K562 (cell line): ENCODE data around the gene PTX3. TPM values are rescaled to one million over a fixed set of nuclear protein-coding genes. Genes with fewer than 3 reads are reported as not detected.

ENCODE experiments used
- ATAC-seq: fragments of 200-7000 bp; cut with Tn5 transposase; 3 replicates; pipeline ENCODE4 v1.9.1; 2020; ENCODE audit warnings: moderate library complexity
- BruUV-seq: library from RNA; stranded (reverse); fragments of 400-500 nt; replicated peaks from 2 replicates; lab custom pipeline; 2021; lab: Mats Ljungman, UMichigan
- CTCF ChIA-PET: fragments of 300-600 bp; formaldehyde crosslinking; extraction: SDS; loops from one replicate; lab custom pipeline; 2021; ENCODE audit warnings: low intra/inter-chr PET ratio; lab: Yijun Ruan, JAX
- POLR2A ChIA-PET: fragments of 300-600, 350-650 bp; sonication (Branson Sonifier 250); formaldehyde crosslinking; extraction: SDS; loops from one replicate; lab custom pipeline; 2021; ENCODE audit warnings: antibody characterized with exemption, inconsistent platforms; lab: Yijun Ruan, JAX
- DNase-seq, 4 experiments: peaks; one replicate each; pipeline versions ENCODE4 v3.0.0 to v3.0.0-alpha.2; 2011 to 2018; ENCODE audit warnings: low spot score in 3 of 4, mixed read lengths in 3 of 4; ENCODE audit errors: extremely low read depth in 1 of 4
- FAIRE-seq: peaks from 2 replicates; lab custom pipeline; 2011; peaks lifted over from hg19 to GRCh38; lab: Jason Lieb, UNC
- H2AFZ ChIP-seq: 2 replicates; pipeline ENCODE4 v1.6.0; 2011; ENCODE audit warnings: low read depth, low read length, control low read depth, inconsistent platforms
- H3K27ac ChIP-seq: fragments of 200-600 bp; 3 replicates; pipeline ENCODE4 v1.8.0; 2011; ENCODE audit warnings: low read depth, mild to moderate bottlenecking, control low read depth, inconsistent platforms, low read length, moderate library complexity, mixed read lengths; ENCODE audit errors: extremely low read depth
- H3K27me3 ChIP-seq, 2 experiments: fragments of 300-600 bp in 1 of 2; 2 replicates in 1 of 2; 3 replicates in 1 of 2; pipeline versions ENCODE4 v1.6.0 to v1.8.0; 2011; ENCODE audit warnings: inconsistent platforms in 2 of 2, low read length in 2 of 2, mild to moderate bottlenecking in 1 of 2, mixed read lengths in 1 of 2, moderate library complexity in 1 of 2; ENCODE audit not compliant: control insufficient read depth in 2 of 2, insufficient read depth in 2 of 2
- H3K36me3 ChIP-seq: fragments of 300-600 bp; 3 replicates; pipeline ENCODE4 v1.8.0; 2011; ENCODE audit warnings: mild to moderate bottlenecking, low read length, inconsistent platforms; ENCODE audit not compliant: control insufficient read depth, insufficient read depth
- H3K4me1 ChIP-seq, 2 experiments: fragments of 200-600 bp in 1 of 2; replicated peaks in 1 of 2; 2 replicates in 1 of 2; 3 replicates in 1 of 2; pipeline versions ENCODE4 v1.5.1 to v1.8.0; 2011; ENCODE audit warnings: inconsistent platforms in 2 of 2, low read length in 2 of 2, mild to moderate bottlenecking in 1 of 2, mixed read lengths in 1 of 2, moderate library complexity in 1 of 2; ENCODE audit not compliant: control insufficient read depth in 2 of 2, insufficient read depth in 2 of 2
- H3K4me2 ChIP-seq: 2 replicates; pipeline ENCODE4 v1.6.1; 2011; ENCODE audit warnings: low read length, control low read depth, inconsistent platforms, mixed read lengths; ENCODE audit not compliant: insufficient read depth
- H3K4me3 ChIP-seq: fragments of 200-600 bp; sonication (generic), shearing (Covaris generic); 2 replicates; pipeline ENCODE4 v1.5.1; 2016; ENCODE audit warnings: control low read depth, inconsistent platforms
- H3K79me2 ChIP-seq: fragments of 200-600 bp; 3 replicates; pipeline ENCODE4 v1.8.0; 2011; ENCODE audit warnings: low read length, inconsistent platforms; ENCODE audit not compliant: control insufficient read depth, insufficient read depth
- H3K9ac ChIP-seq, 2 experiments: 2 replicates each; pipeline versions ENCODE4 v1.6.0 to v1.6.1; 2011; ENCODE audit warnings: low read depth in 2 of 2, low read length in 2 of 2, control low read depth in 1 of 2, inconsistent platforms in 1 of 2, mild to moderate bottlenecking in 1 of 2, mixed read lengths in 1 of 2; ENCODE audit not compliant: insufficient read depth in 1 of 2
- H3K9me1 ChIP-seq: one replicate; pipeline ENCODE4 v1.6.0; 2011; ENCODE audit warnings: inconsistent platforms, mild to moderate bottlenecking, low read length, moderate library complexity; ENCODE audit not compliant: control insufficient read depth, insufficient read depth
- H3K9me3 ChIP-seq: replicated peaks from 2 replicates; pipeline ENCODE4 v1.5.1; 2011; ENCODE audit warnings: low read depth, low read length, inconsistent platforms; ENCODE audit not compliant: control insufficient read depth, insufficient read depth
- H4K20me1 ChIP-seq: replicated peaks from 2 replicates; pipeline ENCODE4 v1.6.1; 2011; ENCODE audit warnings: low read length, inconsistent platforms, mixed read lengths; ENCODE audit not compliant: control insufficient read depth, insufficient read depth
- CHAMP1 ChIP-seq: fragments of 450-650 bp; IDR thresholded peaks from 2 replicates; pipeline ENCODE4 v1.6.1; 2016; ENCODE audit warnings: mild to moderate bottlenecking
- CHD2 ChIP-seq: IDR thresholded peaks from 2 replicates; pipeline ENCODE4 v1.6.1; 2011; ENCODE audit warnings: low read depth, low read length
- CREB3 ChIP-seq: fragments of 450-650 bp; conservative IDR thresholded peaks from 2 replicates; pipeline ENCODE4 v1.6.1; 2016; ENCODE audit warnings: missing genetic modification characterization, low read depth, mild to moderate bottlenecking, missing compliant biosample characterization, moderate library complexity
- GATAD2B ChIP-seq: fragments of 450-650 bp; IDR thresholded peaks from 2 replicates; pipeline ENCODE4 v1.6.1; 2017; ENCODE audit warnings: mild to moderate bottlenecking, borderline replicate concordance
- KHSRP ChIP-seq: fragments of 450-650 bp; IDR thresholded peaks from 2 replicates; pipeline ENCODE4 v1.6.1; 2017
- MBD1 ChIP-seq: fragments of 250-450 bp; sonication (Bioruptor Pico); IDR thresholded peaks from 2 replicates; pipeline ENCODE4 v1.8.0; 2022; ENCODE audit warnings: inconsistent platforms
- MYNN ChIP-seq, 2 experiments: sonication (generic); formaldehyde crosslinking in 1 of 2; IDR thresholded peaks; 2 replicates each; pipeline versions ENCODE4 v1.5.0 to v1.6.1; 2016 to 2020; ENCODE audit warnings: antibody characterized with exemption in 1 of 2, missing genetic modification reagents in 1 of 2
- NFATC3 ChIP-seq: fragments of 450-650 bp; IDR thresholded peaks from 2 replicates; pipeline ENCODE4 v1.6.1; 2017; ENCODE audit warnings: mild to moderate bottlenecking
- POLR2AphosphoS2 ChIP-seq: IDR thresholded peaks from 2 replicates; pipeline ENCODE4 v1.6.1; 2012; ENCODE audit warnings: low read length, improper control_type of control experiment
- RNF2 ChIP-seq: sonication (generic); IDR thresholded peaks from 2 replicates; pipeline ENCODE4 v1.6.1; 2016
- RNF219 ChIP-seq: fragments of 250-450 bp; sonication (Bioruptor Pico); IDR thresholded peaks from 2 replicates; pipeline ENCODE4 v1.5.0; 2022; ENCODE audit warnings: mild to moderate bottlenecking
- TAF7 ChIP-seq: fragments of 450-650 bp; IDR thresholded peaks from 2 replicates; pipeline ENCODE4 v1.6.1; 2016; ENCODE audit warnings: missing genetic modification characterization, missing compliant biosample characterization
- ZNF184 ChIP-seq: sonication (generic); formaldehyde crosslinking; IDR thresholded peaks from 2 replicates; pipeline ENCODE4 v1.5.0; 2020; ENCODE audit warnings: missing genetic modification reagents
- ZNF354B ChIP-seq: fragments of 250-450 bp; sonication (Bioruptor Pico); IDR thresholded peaks from 2 replicates; pipeline ENCODE4 v1.4.0; 2020
- ZNF699 ChIP-seq: fragments of 250-450 bp; sonication (Bioruptor Pico); IDR thresholded peaks from 2 replicates; pipeline ENCODE4 v1.8.0; 2021; ENCODE audit warnings: mild to moderate bottlenecking, moderate library complexity; ENCODE audit not compliant: insufficient replicate concordance
- ZNF766 ChIP-seq: fragments of 200-800 bp; sonication (Bioruptor generic); conservative IDR thresholded peaks from 2 replicates; pipeline ENCODE4 v1.6.1; 2016; ENCODE audit warnings: missing genetic modification characterization, missing compliant biosample characterization
- WGBS: fragments of 100-300 bp; shearing (Covaris generic); methylation state at CpG from one replicate; pipeline ENCODE4 v1.1.6; 2016; ENCODE audit warnings: low coverage, mixed read lengths; ENCODE audit not compliant: insufficient coverage; ENCODE audit errors: missing lambda C conversion rate; 5-methylcytosine and 5-hydroxymethylcytosine counted together
- in situ Hi-C: fragments of 300-500 bp; cut with MboI; formaldehyde crosslinking; loops from 4 replicates; pipeline ENCODE4 v1.15.0; 2018; ENCODE audit warnings: inconsistent platforms, mixed read lengths
- intact Hi-C: fragments of 100-400 bp; cut with micrococcal nuclease; formaldehyde crosslinking; loops from 2 replicates; pipeline ENCODE4 v1.14.2; 2022
- polyA plus RNA-seq, 8 experiments: library from polyadenylated mRNA; depleted of rRNA in 4 of 8; stranded (reverse) in 5 of 8; unstranded in 3 of 8; fragments of >200 nt; fragmentation: Nextera tagmentation in 2 of 8; fragmentation: Illumina TruSeq in 1 of 8; extraction: Ambion mirVana in 2 of 8; extraction: Trizol in 1 of 8; gene quantifications; 2 replicates each; pipeline versions ENCODE4 v1.2.1 to v1.2.3, GENCODE V29; 2011 to 2014; ENCODE audit warnings: inconsistent platforms in 1 of 8, missing spikeins in 1 of 8
- total RNA-seq, 7 experiments: library from RNA; depleted of rRNA in 6 of 7; stranded (reverse); fragments of >200 nt in 6 of 7; fragmentation: Illumina TruSeq in 2 of 7; extraction: Trizol in 2 of 7; gene quantifications; 2 replicates each; pipeline versions ENCODE4 v1.2.1 to v1.2.3, GENCODE V29; 2011 to 2021; ENCODE audit warnings: low replicate concordance in 1 of 7

PTX3 gene
- total and polyA plus RNA-seq, 9 of the 15 experiments (the other 6 are each of a cell fraction or from before 2014, with no cell fraction given): 0.04 to 0.33 (median 0.15) TPM; not detected in 2

GRCh38 chr3:157408499-157409149 is 28.0 kb upstream of the PTX3 start:
- Histone ChIP-seq H3K9ac (no peak overlapping the region), H3K4me2 (no peak overlapping the region), H4K20me1 (no peaks in the 10 kb centered on the region), H3K4me1 (no peaks in the 10 kb centered on the region), H3K9me1 (no peaks in the 10 kb centered on the region), H3K79me2 (no peaks in the 10 kb centered on the region), H3K27me3 (no peaks in the 10 kb centered on the region), H3K27ac (no peak overlapping the region), H3K9me3 (no peaks in the 10 kb centered on the region), H3K4me3 (no peak overlapping the region), H3K36me3 (no peaks in the 10 kb centered on the region), H2AFZ (no peak overlapping the region)
- POLR2A ChIA-PET: interaction anchor here (0.6 kb wide), 1 partner anchor 16 kb away, joined by 3 read pairs; no protein-coding TSS in a partner anchor
- TF ChIP-seq MBD1 (CRISPR knock-in tag) (no peak), GATAD2B (no peak), ZNF184 (CRISPR knock-in tag) (no peak), KHSRP (no peak), MYNN (IDR thresholded peaks at IDR 0.05) (no peak), MYNN (CRISPR knock-in tag; IDR thresholded peaks at IDR 0.05) (no peak), POLR2AphosphoS2 (no peak), CHD2 (no peak), ZNF354B (no peak), RNF219 (CRISPR knock-in tag) (no peak), ZNF699 (CRISPR knock-in tag) (no peak), RNF2 (no peak), TAF7 (tag) (no peak), CHAMP1 (no peak), NFATC3 (no peak), ZNF766 (CRISPR knock-in tag) (no peak), CREB3 (tag) (no peak)
- CTCF ChIA-PET: no interaction called here
- no peak for FAIRE-seq
- ATAC-seq: no peak
- in situ Hi-C loops (no loop called here), intact Hi-C loops (no loop called here)
- DNase-seq: no peak
- 3% methylated on average over 4 of the region's 4 CpGs for WGBS
- BruUV-seq: no TSS peak
